GM19099 (cell line): Measurements from ENCODE around the gene FARS2.

Source experiments
- POLR2A ChIP-seq: IDR thresholded peaks from 3 replicates; pipeline ENCODE4 v1.6.1; 2011; ENCODE audit warnings: low read depth; ENCODE audit not compliant: insufficient read length; ENCODE audit errors: extremely low read depth

FARS2 gene

DNA sequence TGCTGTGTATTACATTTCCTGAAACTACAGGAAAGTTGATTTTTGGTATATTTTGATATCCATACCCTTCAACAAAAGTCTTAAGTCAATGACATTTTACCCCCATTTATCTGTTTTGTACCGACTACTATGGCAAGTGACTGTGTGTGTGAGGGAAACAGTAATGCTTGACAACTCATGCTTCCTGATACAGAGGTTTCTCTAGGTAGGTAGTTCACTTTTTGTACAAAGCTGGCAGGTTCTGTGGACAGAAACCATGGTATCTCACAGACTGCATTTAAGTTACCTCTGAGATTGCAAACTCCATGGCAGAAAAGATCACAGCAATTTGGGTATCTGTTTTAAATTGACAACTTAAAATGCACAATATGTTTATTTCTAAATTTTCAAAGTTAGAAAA lies 28.8 kb downstream of the FARS2 start:
- TF ChIP-seq POLR2A, result no peak

DNA sequence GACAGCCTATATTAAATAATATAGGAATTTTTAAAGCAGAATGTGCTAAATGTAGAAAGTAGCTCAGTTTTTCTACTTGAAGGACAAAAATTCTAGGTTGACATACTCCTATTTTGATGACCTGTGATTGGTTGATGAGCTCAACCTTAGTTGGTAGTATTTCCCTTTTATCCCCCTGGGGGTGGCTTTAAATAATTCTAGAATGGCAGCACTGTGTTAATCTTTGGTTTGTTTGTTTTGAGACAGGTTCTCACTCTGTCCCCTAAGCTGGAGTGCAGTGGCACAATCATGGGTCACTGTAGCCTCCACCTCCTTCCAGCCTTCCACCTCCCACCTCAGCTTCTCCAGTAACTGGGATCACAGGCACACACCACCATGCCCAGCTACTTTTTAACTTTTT lies 29.2 kb downstream of the FARS2 start:
- TF ChIP-seq POLR2A, result no peak

DNA sequence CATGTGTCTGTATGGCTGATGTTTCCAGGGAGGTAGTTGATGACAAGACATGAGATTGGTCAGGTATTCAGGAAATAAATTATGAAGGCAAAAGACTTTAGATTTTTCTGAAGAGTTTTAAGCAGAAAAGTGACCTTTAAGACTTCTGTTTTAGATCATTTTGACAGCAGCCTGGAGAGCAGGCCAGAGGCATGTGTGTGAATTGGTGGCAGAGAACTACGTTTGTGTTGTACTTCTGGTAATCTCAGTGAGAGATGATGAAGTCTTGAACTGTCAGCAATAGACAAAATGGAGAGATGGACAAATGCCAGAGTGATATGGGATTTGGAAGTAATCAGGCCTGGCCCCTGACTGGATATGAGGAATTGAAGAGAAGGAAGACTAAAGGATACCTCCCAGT lies 30.8 kb downstream of the FARS2 start:
- no peak for TF ChIP-seq POLR2A

DNA sequence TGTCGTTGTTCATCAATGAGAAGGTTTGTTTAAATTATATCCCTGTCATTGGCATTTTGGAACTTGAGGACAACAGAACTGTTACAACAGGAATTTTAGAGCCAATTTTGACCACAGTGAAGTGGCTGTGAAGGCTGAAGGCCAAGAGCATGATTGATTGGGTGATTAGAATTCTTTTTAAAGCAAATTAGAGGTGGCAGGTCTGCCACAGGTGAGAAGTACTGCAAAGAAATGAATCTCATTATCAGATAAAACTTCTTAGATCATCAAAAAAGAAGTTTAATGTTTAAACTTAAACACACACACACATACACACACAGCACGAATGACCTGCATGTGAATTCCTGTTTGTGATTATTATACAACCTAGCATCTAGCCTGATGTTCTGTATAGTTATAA lies 32.4 kb downstream of the FARS2 start:
- TF ChIP-seq POLR2A, result no peak

DNA sequence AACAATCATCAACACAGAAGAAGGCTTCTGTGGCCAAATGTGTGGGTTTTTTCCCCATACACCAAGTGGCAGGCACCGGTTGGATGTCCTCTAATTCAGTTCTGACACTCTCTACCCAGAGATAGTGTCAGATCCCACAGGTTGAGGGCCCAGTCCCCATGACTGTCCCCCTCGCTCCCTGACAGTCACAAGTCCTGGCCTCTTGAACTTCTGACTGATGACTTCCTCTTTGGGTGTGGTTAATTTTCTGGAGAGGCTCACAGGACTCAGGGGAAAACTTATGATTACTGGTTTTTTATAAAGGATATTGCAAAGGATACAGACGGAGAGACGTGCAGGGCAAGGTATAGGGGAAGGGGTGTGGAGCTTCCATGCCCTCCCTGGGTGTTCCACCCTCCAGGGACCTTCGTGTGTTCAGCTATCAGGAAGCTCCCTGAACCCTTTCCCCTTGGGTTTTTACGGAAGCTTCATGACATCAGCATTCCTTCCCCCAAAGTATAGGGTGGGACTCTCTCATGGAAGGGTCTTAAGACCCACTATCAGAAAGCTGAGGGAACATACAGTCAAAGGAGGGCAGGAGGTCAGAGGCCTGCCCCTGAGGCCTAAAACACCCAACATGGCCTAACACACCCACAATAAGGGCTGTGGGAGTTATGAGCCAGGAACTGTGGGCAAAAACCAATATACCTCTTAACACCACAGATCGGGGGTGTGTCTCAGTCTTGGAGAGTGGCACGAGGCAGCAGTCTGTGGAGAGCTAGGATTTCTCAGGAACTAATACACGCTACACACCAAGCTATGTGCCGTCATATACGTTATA lies 33.3 kb downstream of the FARS2 start:
- no peak for TF ChIP-seq POLR2A

DNA sequence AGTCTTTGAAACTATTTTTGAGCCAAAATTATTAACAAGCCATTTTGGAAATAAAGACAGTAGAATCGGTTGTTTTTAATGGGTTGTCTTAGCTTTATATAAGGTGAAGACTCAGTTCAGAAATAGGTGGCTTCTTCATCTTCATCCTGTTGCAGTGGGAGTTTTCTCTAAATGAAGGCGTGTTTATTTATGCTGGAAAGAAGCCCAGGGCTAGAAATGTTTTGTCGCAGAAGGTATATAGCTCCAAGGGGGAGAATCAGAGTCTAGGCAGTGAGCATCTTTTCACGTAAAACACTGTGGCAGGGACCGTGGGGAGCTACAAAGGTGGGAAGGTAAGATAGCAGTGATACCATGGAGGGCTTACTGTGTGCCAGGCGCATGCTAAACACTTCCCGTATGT lies 34.3 kb downstream of the FARS2 start:
- TF ChIP-seq POLR2A, result no peak

DNA sequence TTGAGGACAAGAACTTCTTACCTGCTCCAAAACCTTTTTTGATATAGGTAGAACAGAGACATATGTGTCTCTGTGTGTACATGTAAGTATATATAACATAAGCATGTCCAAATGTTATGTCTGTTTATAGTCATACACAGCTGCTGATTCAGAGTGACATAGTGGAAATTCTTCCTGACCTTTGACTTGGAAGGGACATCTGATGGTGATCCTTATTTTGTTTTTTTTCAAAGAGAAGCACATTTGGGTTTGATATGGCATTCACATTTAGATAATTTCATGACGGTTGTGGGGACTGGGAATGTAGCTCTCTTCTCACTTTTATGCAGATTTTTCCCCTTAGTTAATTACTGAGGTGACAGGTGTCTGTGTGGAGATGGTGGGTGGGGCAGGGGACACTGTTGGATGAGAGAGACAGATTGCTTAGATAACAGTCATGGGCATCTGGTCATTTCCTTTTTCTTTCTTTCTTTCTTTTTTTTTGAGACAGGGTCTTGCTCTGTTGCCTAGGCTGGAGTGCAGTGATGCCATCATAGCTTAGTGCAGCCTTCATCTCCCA lies 39.0 kb downstream of the FARS2 start:
- TF ChIP-seq POLR2A, result no peak

DNA sequence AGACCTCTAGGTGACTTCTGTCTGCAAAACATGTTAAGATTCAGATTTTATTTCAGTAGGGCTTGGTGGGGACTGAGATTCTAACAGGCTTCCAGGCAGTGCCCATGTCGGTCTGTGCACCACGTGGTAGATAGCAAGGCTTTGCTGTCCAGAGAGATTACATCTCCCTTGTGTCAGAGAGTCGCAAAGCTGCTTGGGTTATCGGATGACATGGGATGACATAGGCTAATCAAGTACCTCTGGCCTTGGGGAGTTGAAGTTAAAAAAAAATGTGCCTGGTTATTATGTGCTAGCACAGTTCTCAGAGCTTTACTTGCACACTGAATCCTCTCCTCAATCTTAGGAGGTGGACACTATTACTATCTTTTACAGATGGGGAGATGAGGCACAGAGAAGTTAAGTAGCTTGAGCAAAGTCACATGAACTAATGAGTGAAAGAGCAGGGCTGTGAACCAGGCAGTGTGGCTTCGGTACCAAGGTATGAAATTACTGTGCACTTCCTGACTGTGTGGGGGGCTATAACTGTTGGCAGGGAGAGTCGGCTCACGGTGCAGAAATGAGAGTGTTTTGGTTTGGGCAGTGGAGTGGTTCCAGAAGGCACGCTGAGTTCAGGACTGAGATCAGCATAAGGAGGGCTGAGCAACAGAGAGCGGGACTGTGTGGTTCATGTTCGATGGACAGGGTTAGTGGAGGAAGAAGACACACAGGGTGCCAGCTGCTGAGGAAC lies 41.1 kb downstream of the FARS2 start:
- TF ChIP-seq POLR2A, result peak; percentile 24

DNA sequence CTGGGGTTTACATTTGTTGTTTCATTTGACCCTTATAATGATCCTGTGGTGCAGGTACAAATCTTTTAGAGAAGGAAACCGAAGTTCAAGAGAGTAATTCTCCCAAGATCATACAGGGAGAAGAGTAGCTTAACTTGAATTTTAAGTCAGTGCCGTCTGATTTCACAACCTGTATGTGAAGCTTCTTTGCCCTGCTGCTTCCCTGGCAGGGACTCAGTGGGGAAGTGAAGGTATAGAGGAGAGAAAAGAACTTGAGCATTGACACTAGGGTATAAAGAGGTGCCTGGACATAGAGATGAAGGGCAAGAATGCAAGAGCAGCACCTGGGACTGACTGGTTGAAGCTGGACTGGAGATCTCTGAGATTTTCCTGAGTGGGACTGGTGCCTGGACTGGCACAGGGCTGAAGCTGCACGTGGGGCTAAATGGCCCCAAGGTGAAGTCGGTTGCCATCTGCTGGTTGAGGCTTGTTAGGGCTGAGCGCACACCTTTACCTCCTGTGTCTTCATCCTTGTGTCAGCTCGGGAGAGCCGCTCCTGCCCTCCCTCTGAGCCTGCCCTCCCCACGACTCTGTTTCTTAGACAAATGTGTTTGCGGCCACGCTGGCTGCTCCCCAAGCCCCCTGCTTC lies 41.8 kb downstream of the FARS2 start:
- TF ChIP-seq POLR2A, result no peak

DNA sequence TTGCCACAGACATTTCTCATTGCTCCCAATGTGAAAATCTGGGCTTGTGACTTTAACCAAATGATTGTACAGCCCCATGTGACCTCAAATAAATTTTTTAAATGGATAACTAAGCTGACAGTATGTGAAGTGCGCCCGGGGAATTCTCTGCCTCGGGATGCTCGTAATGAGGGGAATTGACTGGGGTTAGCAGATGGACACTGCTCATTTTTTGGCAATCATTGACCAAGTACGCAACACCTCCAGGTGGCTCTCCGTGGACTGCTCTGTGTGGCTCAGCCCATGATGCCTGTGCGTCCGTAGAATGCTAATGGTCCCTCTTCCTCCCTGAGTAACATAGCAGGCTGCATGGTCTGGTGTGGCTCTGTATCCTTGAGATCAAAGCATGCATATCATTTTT lies 42.4 kb downstream of the FARS2 start:
- TF ChIP-seq POLR2A, result no peak

DNA sequence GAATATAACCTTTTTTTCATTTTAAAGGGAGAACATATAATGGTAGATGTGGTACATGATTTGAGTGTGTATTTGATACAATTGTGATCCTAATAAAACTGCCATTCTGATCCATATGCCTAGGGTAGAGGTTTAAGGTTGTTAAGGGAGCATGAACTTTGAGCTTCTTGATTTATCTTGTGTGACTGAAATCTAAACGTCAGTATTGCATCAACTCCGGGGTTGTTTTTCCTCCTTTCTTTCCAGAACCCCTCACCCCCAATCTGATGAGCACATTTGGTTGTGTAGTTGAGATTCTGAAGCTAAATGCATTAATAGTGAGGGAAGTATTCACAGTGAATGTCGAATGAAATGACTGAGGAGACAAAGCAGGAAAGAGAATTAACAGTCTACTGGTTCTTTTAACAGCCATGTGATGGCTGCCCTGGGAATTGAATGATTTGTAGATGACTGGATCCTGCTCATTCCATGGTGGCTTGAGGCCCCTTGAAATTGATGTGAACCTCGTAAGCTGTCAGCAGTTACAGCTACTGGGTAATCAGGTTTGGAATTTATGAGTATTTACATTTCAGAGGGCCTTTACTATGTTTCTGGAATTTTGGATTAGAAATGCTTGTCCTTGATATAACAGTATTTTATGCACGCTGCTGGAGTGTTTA lies 44.8 kb downstream of the FARS2 start:
- no peak for TF ChIP-seq POLR2A

DNA sequence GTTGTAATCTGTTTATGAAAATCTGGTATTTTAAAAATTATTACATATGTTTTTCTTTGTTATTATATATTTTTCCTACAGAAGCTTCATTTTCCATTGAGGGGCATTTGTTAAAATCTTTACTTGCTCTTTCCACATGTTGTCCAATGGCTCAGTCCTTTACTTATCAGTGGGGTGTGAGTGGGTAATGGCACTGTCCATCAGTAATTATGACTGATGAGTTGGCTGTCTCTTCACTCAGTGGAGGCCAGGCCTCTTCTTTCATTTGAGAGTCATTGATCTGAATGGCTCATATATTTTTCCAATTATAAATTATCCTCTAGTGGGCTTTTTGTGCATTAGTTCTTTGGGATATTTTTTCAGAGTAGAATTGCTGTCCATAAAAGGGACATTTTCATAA lies 45.7 kb downstream of the FARS2 start:
- no peak for TF ChIP-seq POLR2A

DNA sequence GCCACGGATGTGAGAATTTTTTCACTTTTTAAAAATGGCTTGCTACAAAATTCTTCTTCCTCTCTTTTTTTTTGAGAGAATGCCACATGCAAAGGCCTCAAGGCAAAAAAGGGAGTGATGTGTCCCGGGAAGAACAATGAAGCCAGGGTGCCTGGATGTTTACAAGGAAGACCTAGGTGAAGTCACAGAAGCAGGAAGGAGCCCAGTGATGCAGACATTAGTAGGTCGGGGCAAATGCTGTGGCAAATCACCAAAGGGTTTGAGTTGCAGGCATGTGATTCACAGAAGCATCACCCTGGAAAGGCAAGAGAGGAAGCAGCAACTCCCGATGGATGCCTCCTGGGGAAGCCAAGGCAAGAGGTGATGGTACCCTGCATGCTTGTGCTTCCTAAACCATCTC lies 46.8 kb downstream of the FARS2 start:
- TF ChIP-seq POLR2A, result no peak

DNA sequence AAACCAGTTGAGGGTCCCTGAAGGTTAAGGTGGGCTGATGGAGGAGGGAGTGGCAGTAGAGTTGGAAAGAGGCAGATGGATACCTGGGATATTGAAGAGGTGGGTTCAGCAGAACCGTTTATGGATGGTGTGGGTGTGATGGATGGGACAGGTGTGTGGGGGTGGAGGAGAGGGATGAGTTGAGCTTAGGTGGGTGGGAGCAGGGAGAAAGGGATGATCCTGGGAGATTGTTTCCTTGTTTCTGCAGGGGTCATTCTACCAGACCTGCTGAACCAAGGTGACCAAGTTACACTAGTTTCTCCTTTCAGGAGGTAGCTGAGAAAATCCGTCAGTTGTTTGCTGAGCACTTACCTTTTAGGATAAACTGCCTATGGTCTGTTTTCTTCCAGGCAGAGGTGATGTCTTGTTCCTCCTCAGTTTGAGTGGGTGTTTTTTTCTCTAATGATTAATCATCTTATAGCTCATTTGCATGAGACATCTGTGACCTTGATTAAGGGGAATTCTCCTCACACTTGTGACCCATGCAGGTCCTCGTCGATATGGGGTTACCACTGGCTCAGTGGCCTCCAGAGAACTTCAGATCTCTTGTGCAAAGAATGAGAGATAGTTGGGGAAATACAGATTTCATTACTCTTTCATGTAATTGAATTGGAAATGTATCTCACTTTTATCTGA lies 53.0 kb downstream of the FARS2 start:
- no peak for TF ChIP-seq POLR2A
